ENCODE measurements around the gene RHCE. TPM values are rescaled to one million over a fixed set of nuclear protein-coding genes. Genes with fewer than 3 reads are reported as not detected.
"Not testable (repeated sequence)": the region's sequence is repeated elsewhere in the genome, so short reads cannot be mapped to it uniquely, and the experiment has no call there.

RHCE gene
- total and polyA plus RNA-seq, 2 of the 8 experiments (the other 6 are each of a cell fraction or from before 2014, with no cell fraction given), result 0.23 to 0.50 TPM

DNA sequence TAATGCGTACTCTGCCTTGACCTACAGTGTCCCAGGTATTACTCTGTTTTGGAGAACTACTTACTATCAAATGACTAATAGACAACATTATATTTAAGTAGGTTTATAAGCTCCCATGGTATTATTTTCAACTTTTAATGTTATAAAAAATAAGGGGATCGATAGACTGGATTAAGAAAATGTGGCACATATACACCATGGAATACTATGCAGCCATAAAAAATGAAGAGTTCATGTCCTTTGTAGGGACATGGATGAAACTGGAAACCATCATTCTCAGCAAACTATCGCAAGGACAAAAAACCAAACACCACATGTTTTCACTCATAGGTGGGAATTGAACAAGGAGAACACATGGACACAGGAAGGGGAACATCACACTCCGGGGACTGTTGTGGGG lies 40.2 kb upstream of the RHCE start:
- H3K9ac ChIP-seq (replicated peaks in 1 of 4; ENCODE audit: extremely low read depth in 1 of 4, low read depth in 3 of 4, low read length in 3 of 4); H3K23me2 ChIP-seq (ENCODE audit: low read depth, low read length); H4K5ac ChIP-seq (ENCODE audit: insufficient read length, low read depth, low read length); H3K4me2 ChIP-seq (ENCODE audit: insufficient read depth in 1 of 2, low read depth in 2 of 2, low read length in 2 of 2); H2BK5ac ChIP-seq (ENCODE audit: low read depth, low read length); H3K79me2 ChIP-seq (ENCODE audit: control insufficient read depth in 1 of 2, insufficient read depth in 2 of 2, low read length in 2 of 2); H3K27me3 ChIP-seq (replicated peaks in 1 of 4; ENCODE audit: control insufficient read depth in 3 of 4, extremely low read depth in 1 of 4, insufficient read depth in 3 of 4, low read length in 3 of 4); H3K9me3 ChIP-seq (ENCODE audit: insufficient read depth in 2 of 2, low read depth in 1 of 2, low read length in 1 of 2); H3K4me1 ChIP-seq (replicated peaks in 1 of 4; ENCODE audit: control insufficient read depth in 3 of 4, insufficient read depth in 4 of 4, low read length in 3 of 4); H3K18ac ChIP-seq (ENCODE audit: extremely low read depth, low read length); H2AFZ ChIP-seq (ENCODE audit: low read length); H3K14ac ChIP-seq (ENCODE audit: insufficient read length); H4K91ac ChIP-seq (replicated peaks; ENCODE audit: insufficient read length, low read length); H4K20me1 ChIP-seq (replicated peaks in 1 of 2; ENCODE audit: control insufficient read depth in 1 of 2, insufficient read depth in 2 of 2, low read length in 2 of 2); H4K8ac ChIP-seq (ENCODE audit: extremely low read depth, insufficient read depth, low read length); H2BK15ac ChIP-seq (ENCODE audit: low read length); H2BK20ac ChIP-seq (ENCODE audit: low read length); FAIRE-seq; H3K4ac ChIP-seq (replicated peaks; ENCODE audit: insufficient read length, low read depth, low read length); H3K27ac ChIP-seq (ENCODE audit: low read depth, low read length); H3K4me3 ChIP-seq (ENCODE audit: extremely low read depth in 1 of 4, insufficient read depth in 2 of 4, low read depth in 3 of 4, low read length in 4 of 4); H2AK5ac ChIP-seq (ENCODE audit: low read depth, low read length); H2BK120ac ChIP-seq (replicated peaks; ENCODE audit: low read depth, low read length); H3K79me1 ChIP-seq (ENCODE audit: low read depth, low read length); DNase-seq (ENCODE audit: low read depth in 1 of 2, low spot score in 2 of 2); H3K56ac ChIP-seq (replicated peaks; ENCODE audit: insufficient read length, low read depth, low read length); H3K23ac ChIP-seq (ENCODE audit: insufficient read length); H2BK12ac ChIP-seq (ENCODE audit: low read depth, low read length): not testable (repeated sequence)
- H3K36me3 ChIP-seq (ENCODE audit: control insufficient read depth in 2 of 4, insufficient read depth in 4 of 4, low read length in 3 of 4), result peaks cover 0 to 11% (median 5%) of the 10 kb centered on the region in 4 experiments; a peak in 4 of 8 replicates
- ChIA-PET POLR2A (ENCODE audit: partially characterized antibody) (interaction anchor here (1.6 kb wide), 1 partner anchor 11 kb away, joined by 3 read pairs; no protein-coding TSS in a partner anchor), CTCF (ENCODE audit: partially characterized antibody) (interaction anchor here (1.1 kb wide), 1 partner anchor 24 kb away, joined by 4 read pairs; no protein-coding TSS in a partner anchor)
- WGBS, 2 experiments (ENCODE audit: extremely low coverage in 1 of 2, insufficient coverage in 1 of 2, insufficient read length in 1 of 2, insufficient replicate concordance in 2 of 2, low coverage in 1 of 2, low lambda C conversion rate in 2 of 2, missing lambda C conversion rate in 1 of 2), result 59% methylated on average over 3 of the region's 4 CpGs; no CpG with 5 or more reads in 1 of the 2 experiments

Measured in H1 (cell line).